Measurements from ENCODE around the gene ASIC3.
"Not testable (repeated sequence)": the region's sequence is repeated elsewhere in the genome, so short reads cannot be mapped to it uniquely, and the experiment has no call there.

ASIC3 gene

DNA sequence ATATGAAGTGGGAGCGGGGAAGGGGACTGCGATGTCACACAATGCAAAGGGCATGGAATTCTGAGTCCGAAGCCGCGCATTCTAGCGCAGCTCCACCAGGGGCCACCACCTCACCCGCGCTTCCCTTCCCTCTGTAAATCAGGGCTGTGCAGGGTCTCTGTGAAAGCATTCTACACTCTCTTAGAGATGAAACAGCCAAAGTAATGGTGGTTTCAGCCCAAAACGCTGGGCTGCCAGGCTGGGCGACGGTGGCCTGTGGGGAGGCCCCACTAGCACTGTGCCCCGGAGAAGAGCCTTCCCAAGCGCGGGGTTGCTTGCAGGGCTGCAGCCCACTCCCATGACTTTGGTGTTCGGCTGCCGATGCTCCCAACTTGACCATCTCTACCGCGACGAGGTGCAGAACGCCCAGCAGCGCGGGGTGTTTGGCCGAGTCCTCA lies 35.4 kb upstream of the ASIC3 start:
- intact Hi-C loops (cut with DNase I), result no loop called here
- peak in 8 of 42 donors; percentile 26 to 63 (median 40) for DNase-seq

- DNase-seq, result no peak
Measured at GRCh38 chr7:151013356-151013732, 35.0 kb upstream of the ASIC3 start.

GRCh38 chr7:151013733-151014497 lies 34.4 kb upstream of the ASIC3 start:
- DNase-seq, result peak; percentile 63 to 93 (median 81)
- intact Hi-C loops (cut with DNase I), result no loop called here

More at GRCh38 chr7:151013356-151013732, 35.0 kb upstream of the ASIC3 start:
- intact Hi-C loops (cut with DNase I), result no loop called here

GRCh38 chr7:151014950-151015349 lies 33.4 kb upstream of the ASIC3 start:
- intact Hi-C loops (cut with DNase I), result no loop called here
- DNase-seq, result no peak

GRCh38 chr7:151015967-151016366 lies 32.4 kb upstream of the ASIC3 start:
- intact Hi-C loops (cut with DNase I), result no loop called here
- DNase-seq, result no peak

- no peak for DNase-seq
- intact Hi-C loops (cut with DNase I), result no loop called here
Measured at GRCh38 chr7:151016505-151016904, 31.8 kb upstream of the ASIC3 start.

- intact Hi-C loops (cut with DNase I), result no loop called here
- no peak for DNase-seq
Measured at GRCh38 chr7:151016942-151017341, 31.4 kb upstream of the ASIC3 start.

DNA sequence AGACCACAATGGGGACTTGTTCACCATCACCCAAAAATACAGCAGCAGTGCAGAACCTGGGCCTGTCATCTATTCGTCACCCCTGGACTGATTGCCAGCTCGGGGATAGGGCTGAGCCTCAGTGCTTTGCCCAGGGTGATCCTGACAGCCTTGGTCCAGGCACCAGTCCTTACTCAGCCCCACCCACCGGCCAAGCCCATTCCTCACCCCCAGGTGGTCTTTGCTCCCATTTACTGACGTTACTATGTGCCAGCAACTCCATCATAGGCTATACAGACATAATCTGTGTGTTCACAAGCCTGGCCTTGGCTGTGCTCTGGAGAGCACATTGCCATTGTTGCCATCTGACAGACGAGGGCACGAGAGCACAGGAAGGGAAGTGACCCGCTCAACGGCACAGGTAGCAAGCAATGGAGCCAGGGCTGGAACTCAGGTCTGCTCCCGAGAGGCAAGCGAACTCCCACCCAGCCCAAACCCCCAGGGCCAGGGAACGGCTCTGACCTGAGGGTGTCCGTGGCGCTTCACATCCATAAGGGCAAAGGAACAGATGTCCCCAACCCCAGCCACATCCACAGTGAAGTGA lies 30.9 kb upstream of the ASIC3 start:
- no peak for DNase-seq
- intact Hi-C loops (cut with DNase I), result no loop called here

GRCh38 chr7:151017953-151018420 lies 30.3 kb upstream of the ASIC3 start:
- DNase-seq, result peak; percentile 36 to 88 (median 76)
- intact Hi-C loops (cut with DNase I), result no loop called here

- intact Hi-C loops (cut with DNase I), result no loop called here
- DNase-seq, result peak in 25 of 42 donors; percentile 20 to 62 (median 40)
Measured at GRCh38 chr7:151018421-151019129, 29.8 kb upstream of the ASIC3 start.

- DNase-seq, result no peak
- intact Hi-C loops (cut with DNase I), result no loop called here
Measured at GRCh38 chr7:151019130-151019447, 29.2 kb upstream of the ASIC3 start.

DNA sequence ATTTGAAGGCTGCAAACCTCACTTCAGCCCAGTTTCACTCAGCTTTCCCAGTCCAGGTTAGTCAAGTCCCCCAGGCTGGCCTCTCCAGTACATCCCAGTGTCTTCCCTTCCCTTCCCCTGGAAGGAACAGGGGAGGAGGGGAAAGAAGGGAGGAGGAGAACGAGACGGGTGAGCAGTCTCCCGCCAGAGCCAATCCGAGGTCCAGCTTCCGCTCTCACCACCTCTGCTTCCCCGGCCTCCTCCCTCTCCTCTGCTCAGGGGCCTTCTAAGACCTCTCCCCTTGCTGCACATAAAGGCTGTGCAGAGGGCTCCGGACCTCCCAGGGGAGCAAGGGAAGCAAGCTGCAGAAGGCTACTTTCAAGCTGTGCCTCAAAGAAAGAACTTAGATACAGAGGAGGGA lies 28.1 kb upstream of the ASIC3 start:
- DNase-seq, result no peak
- intact Hi-C loops (cut with DNase I), result no loop called here

DNA sequence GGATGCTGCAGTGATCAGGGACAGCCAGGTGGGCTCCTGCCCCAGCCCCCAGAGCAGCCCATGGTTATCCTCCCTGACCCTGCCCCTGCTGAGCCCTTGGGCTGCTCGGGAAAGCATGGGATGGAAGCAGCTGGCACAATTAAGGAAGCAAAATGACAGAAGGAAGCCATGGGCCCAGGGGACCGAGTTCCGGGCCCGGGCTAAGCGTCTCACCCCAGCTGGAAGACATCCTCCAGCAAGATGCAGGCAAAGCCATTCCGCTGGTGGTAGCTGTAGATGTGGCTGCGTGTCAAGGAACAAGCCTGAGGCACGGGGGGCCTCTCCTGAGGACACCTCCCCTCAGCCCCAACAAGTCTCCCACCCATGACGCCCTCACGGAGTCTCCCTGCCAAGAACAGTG lies 25.1 kb upstream of the ASIC3 start:
- DNase-seq, result no peak
- intact Hi-C loops (cut with DNase I), result no loop called here

- peak in 1 of 42 donors; percentile 36 for DNase-seq
- intact Hi-C loops (cut with DNase I), result loop anchor here (5.0 kb wide), 1 partner anchor 88 kb away; no protein-coding TSS in a partner anchor
Measured at GRCh38 chr7:151024435-151025056, 23.8 kb upstream of the ASIC3 start, which contains the start of gene ATG9B. TSS of gene ATG9B (minus strand) at chr7:151024494. CDS start at chr7:151024423, 71 bp downstream.

DNA sequence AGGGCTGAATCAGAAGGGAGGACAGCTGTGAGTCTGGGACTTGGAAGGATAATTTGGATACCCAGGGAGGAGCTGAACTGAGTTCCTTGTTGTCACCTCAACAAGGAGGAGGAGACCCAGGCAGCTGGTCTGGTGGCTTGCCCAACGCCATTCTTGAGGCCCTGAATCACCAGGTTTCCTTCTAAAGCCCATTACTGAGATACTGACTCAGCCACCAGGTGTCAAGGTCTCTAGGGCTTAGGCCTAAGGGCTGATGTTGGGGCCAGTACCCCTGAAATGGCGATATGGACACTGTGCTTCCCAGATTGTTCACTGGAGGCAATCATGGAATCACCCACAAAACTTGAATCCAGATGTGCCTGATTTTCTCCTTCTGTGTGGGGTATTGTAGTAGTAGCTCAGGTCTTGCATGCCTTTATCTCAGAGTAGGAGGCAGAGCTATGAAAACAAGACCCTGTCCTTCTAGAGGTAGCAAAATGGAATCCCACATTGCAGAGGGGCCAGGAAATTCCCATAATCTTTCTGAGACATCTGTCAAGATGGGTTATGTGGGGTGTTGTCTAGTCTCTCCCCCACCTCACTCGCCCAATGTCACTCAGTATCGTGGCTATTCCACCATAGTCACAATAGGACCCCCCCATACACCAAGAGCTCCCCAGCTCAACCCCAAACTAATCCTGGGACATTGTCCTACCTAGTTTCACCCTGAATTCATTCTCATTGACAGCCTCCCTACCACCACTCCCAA lies 22.2 kb upstream of the ASIC3 start:
- intact Hi-C loops (cut with DNase I), result loop anchor here (5.0 kb wide), 1 partner anchor 86 kb away; no protein-coding TSS in a partner anchor
- no peak for DNase-seq

GRCh38 chr7:151026771-151027727 lies 21.3 kb upstream of the ASIC3 start:
- intact Hi-C loops (cut with DNase I), result loop anchor here (5.0 kb wide), 1 partner anchor 85 kb away; no protein-coding TSS in a partner anchor
- not testable (repeated sequence) for DNase-seq

GRCh38 chr7:151027728-151028130 lies 20.6 kb upstream of the ASIC3 start:
- intact Hi-C loops (cut with DNase I), result loop anchor here (2.0 to 5.0 kb wide), 2 partner anchors 29 to 85 kb away; partner anchors contain the start of gene CDK5
- not testable (repeated sequence) for DNase-seq

Measured in head of caudate nucleus (tissue), 42 donors.